ENCODE data around the gene SPOCK2. TPM values are rescaled to one million over a fixed set of nuclear protein-coding genes. Genes with fewer than 3 reads are reported as not detected.

Gene SPOCK2
- total RNA-seq, 1 experiment from 2014 or later: 1.3 TPM

- DNase-seq: no peak
- no peak overlapping the region for H3K4me3 ChIP-seq (ENCODE audit: insufficient read depth, low read depth, low read length)
- no peaks in the 10 kb centered on the region for H3K36me3 ChIP-seq (replicated peaks; ENCODE audit: control insufficient read depth, insufficient read depth, low read length)
- H3K27me3 ChIP-seq (ENCODE audit: control insufficient read depth, insufficient read depth, low read length): no peaks in the 10 kb centered on the region
Measured at GRCh38 chr10:72062832-72063702, 25.3 kb downstream of the SPOCK2 start.

GRCh38 chr10:72062382-72062781 lies 26.0 kb downstream of the SPOCK2 start:
- no peaks in the 10 kb centered on the region for H3K27me3 ChIP-seq (ENCODE audit: control insufficient read depth, insufficient read depth, low read length)
- H3K36me3 ChIP-seq (replicated peaks; ENCODE audit: control insufficient read depth, insufficient read depth, low read length): no peaks in the 10 kb centered on the region
- DNase-seq: no peak
- no peak overlapping the region for H3K4me3 ChIP-seq (ENCODE audit: insufficient read depth, low read depth, low read length)

DNA sequence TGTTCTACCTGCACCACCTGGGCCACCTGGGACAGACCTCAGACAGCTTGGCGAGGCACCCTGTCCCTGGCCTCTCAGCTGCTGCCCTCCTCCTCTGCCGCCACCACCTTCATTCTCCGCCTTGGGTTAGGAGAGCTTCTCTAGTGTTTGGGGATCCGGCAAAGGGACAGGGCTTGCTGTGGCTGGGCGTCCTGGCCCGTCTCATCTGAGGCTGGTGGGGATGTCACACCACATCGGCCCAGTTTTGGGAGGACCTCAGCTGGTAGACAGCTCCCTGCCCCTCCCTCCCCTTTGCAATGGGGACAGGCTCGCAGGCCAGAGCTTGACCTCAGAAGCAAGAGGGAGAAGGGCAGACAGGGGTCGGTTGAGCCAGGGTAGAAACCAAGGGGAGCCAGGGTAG lies 26.4 kb downstream of the SPOCK2 start:
- H3K36me3 ChIP-seq (replicated peaks; ENCODE audit: control insufficient read depth, insufficient read depth, low read length): no peaks in the 10 kb centered on the region
- no peaks in the 10 kb centered on the region for H3K27me3 ChIP-seq (ENCODE audit: control insufficient read depth, insufficient read depth, low read length)
- no peak overlapping the region for H3K4me3 ChIP-seq (ENCODE audit: insufficient read depth, low read depth, low read length)
- no peak for DNase-seq

GRCh38 chr10:72061491-72061890 lies 26.9 kb downstream of the SPOCK2 start:
- DNase-seq: peak; percentile 91
- H3K4me3 ChIP-seq (ENCODE audit: insufficient read depth, low read depth, low read length): no peak overlapping the region

GRCh38 chr10:72059843-72060822 lies 28.2 kb downstream of the SPOCK2 start:
- H3K36me3 ChIP-seq (replicated peaks; ENCODE audit: control insufficient read depth, insufficient read depth, low read length): no peaks in the 10 kb centered on the region
- H3K27me3 ChIP-seq (ENCODE audit: control insufficient read depth, insufficient read depth, low read length): no peaks in the 10 kb centered on the region
- H3K4me3 ChIP-seq (ENCODE audit: insufficient read depth, low read depth, low read length): no peak overlapping the region
- peak; percentile 54 for DNase-seq

More at GRCh38 chr10:72061491-72061890, 26.9 kb downstream of the SPOCK2 start:
- no peaks in the 10 kb centered on the region for H3K27me3 ChIP-seq (ENCODE audit: control insufficient read depth, insufficient read depth, low read length)
- H3K36me3 ChIP-seq (replicated peaks; ENCODE audit: control insufficient read depth, insufficient read depth, low read length): no peaks in the 10 kb centered on the region

- Histone ChIP-seq H3K27me3 (ENCODE audit: control insufficient read depth, insufficient read depth, low read length) (no peaks in the 10 kb centered on the region), H3K36me3 (replicated peaks; ENCODE audit: control insufficient read depth, insufficient read depth, low read length) (no peaks in the 10 kb centered on the region), H3K4me3 (ENCODE audit: insufficient read depth, low read depth, low read length) (no peak overlapping the region)
- peak; percentile 54 for DNase-seq
Measured at GRCh38 chr10:72058989-72059842, 29.1 kb downstream of the SPOCK2 start.

GRCh38 chr10:72058347-72058898 lies 29.9 kb downstream of the SPOCK2 start:
- Histone ChIP-seq H3K27me3 (ENCODE audit: control insufficient read depth, insufficient read depth, low read length) (no peaks in the 10 kb centered on the region), H3K4me3 (ENCODE audit: insufficient read depth, low read depth, low read length) (no peak overlapping the region), H3K36me3 (replicated peaks; ENCODE audit: control insufficient read depth, insufficient read depth, low read length) (no peaks in the 10 kb centered on the region)
- DNase-seq: no peak

DNA sequence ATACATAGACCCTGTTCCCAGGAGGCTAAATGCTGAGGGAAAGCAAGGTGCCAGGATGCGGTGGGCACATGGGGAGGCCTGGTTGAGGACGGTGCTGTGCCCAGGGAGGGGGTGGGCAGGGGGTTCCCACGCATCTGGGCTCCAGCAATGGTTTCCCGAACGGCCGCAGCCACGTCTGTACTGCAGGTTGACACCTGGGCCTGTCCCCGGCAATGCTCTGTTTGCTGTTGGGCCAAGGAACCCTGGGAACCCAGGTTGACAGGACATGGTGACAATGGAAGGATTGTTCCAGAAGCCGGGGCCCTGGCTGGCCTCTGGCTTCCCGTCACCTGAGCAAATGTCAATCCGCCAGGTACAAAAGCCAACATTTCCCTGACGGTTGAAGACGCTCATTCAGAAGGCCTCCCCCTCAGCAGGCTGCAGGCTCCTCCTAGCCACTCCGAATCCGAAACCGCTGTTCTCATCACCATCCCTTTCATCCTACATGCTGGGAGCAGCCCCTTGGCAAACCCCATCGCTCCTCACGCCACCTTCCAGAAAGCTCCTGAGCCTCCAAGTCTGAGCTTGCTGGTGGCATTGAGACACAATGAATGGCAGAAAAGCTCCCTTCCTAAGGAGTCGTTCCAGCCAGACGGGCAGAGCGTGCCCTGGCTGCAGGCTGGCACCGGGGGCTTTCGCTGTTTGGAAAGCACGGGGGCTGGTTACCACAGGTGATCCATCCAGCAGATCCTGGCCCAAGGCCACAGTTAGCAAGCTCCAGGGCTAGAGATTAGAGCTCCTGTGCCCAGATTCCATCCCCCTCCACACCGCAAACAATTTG lies 31.2 kb downstream of the SPOCK2 start:
- H3K27me3 ChIP-seq (ENCODE audit: control insufficient read depth, insufficient read depth, low read length): no peaks in the 10 kb centered on the region
- DNase-seq: peak; percentile 74
- H3K36me3 ChIP-seq (replicated peaks; ENCODE audit: control insufficient read depth, insufficient read depth, low read length): no peaks in the 10 kb centered on the region
- H3K4me3 ChIP-seq (ENCODE audit: insufficient read depth, low read depth, low read length): no peak overlapping the region

GRCh38 chr10:72056113-72056512 lies 32.2 kb downstream of the SPOCK2 start:
- no peaks in the 10 kb centered on the region for H3K27me3 ChIP-seq (ENCODE audit: control insufficient read depth, insufficient read depth, low read length)
- H3K36me3 ChIP-seq (replicated peaks; ENCODE audit: control insufficient read depth, insufficient read depth, low read length): no peaks in the 10 kb centered on the region
- DNase-seq: no peak
- no peak overlapping the region for H3K4me3 ChIP-seq (ENCODE audit: insufficient read depth, low read depth, low read length)

DNA sequence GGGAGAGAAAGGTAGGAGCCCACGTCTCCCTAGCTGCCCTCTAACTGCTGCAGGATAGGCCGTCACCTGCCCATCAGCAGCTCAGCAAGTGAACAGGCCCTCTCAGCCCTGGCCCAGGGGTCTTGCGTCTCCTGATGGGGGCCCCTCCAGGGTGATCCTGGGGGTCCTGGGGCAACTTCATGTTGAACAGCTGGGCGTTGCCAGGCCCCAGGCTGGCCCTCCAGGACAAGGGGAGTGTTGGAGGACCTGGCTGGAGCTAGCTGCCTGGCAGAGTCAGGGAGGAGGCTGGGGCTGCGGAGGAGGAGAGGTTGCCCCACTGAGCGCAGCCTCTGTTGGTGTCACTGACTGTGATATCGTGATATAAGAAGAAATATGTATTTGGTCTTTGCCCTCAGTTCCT lies 34.7 kb downstream of the SPOCK2 start:
- DNase-seq: no peak
- H3K27me3 ChIP-seq (ENCODE audit: control insufficient read depth, insufficient read depth, low read length): no peaks in the 10 kb centered on the region
- H3K4me3 ChIP-seq (ENCODE audit: insufficient read depth, low read depth, low read length): no peak overlapping the region
- no peaks in the 10 kb centered on the region for H3K36me3 ChIP-seq (replicated peaks; ENCODE audit: control insufficient read depth, insufficient read depth, low read length)

- Histone ChIP-seq H3K27me3 (ENCODE audit: control insufficient read depth, insufficient read depth, low read length) (no peaks in the 10 kb centered on the region), H3K4me3 (ENCODE audit: insufficient read depth, low read depth, low read length) (no peak overlapping the region), H3K36me3 (replicated peaks; ENCODE audit: control insufficient read depth, insufficient read depth, low read length) (no peaks in the 10 kb centered on the region)
- no peak for DNase-seq
Measured at GRCh38 chr10:72050873-72051272, 37.5 kb downstream of the SPOCK2 start.

GRCh38 chr10:72049969-72050781 lies 38.2 kb downstream of the SPOCK2 start:
- peak; percentile 86 for DNase-seq

More at GRCh38 chr10:72049969-72050781, 38.2 kb downstream of the SPOCK2 start:
- no peak overlapping the region for H3K4me3 ChIP-seq (ENCODE audit: insufficient read depth, low read depth, low read length)
- no peaks in the 10 kb centered on the region for H3K36me3 ChIP-seq (replicated peaks; ENCODE audit: control insufficient read depth, insufficient read depth, low read length)
- no peaks in the 10 kb centered on the region for H3K27me3 ChIP-seq (ENCODE audit: control insufficient read depth, insufficient read depth, low read length)
